Activated CD4-positive, alpha-beta T cell treated with anti-CD3 and anti-CD28 coated beads, Interleukin-2, amount 10 ng/mL, durations not matched to agents 24 days and 14 days (primary cell): ENCODE results near the gene VPS26B. TPM values are rescaled to one million over a fixed set of nuclear protein-coding genes. Genes with fewer than 3 reads are reported as not detected.
A peak's percentile ranks its signal among the peaks of the same experiment; 100 is the strongest.

ENCODE experiments used
- DNase-seq: peaks from one replicate; pipeline ENCODE4 v3.0.0; 2022
- H3K27ac Mint-ChIP-seq: one replicate; pipeline ENCODE4 v1.8.0; 2022; ENCODE audit warnings: mild to moderate bottlenecking, mixed read lengths
- H3K27me3 Mint-ChIP-seq: one replicate; pipeline ENCODE4 v1.8.0; 2022; ENCODE audit warnings: mixed read lengths
- H3K36me3 Mint-ChIP-seq: one replicate; pipeline ENCODE4 v1.8.0; 2022; ENCODE audit warnings: low read depth, mild to moderate bottlenecking, mixed read lengths
- H3K4me1 Mint-ChIP-seq: one replicate; pipeline ENCODE4 v1.8.0; 2021; ENCODE audit warnings: mixed read lengths
- H3K4me3 Mint-ChIP-seq: one replicate; pipeline ENCODE4 v1.8.0; 2022; ENCODE audit warnings: mild to moderate bottlenecking, moderate library complexity, mixed read lengths
- H3K9me3 Mint-ChIP-seq: one replicate; pipeline ENCODE4 v1.8.0; 2021; ENCODE audit warnings: mixed read lengths
- intact Hi-C: fragments of 100-400 bp; cut with micrococcal nuclease; formaldehyde crosslinking; loops from one replicate; pipeline ENCODE4 v1.15.1; 2023
- total RNA-seq: library from RNA; stranded (reverse); gene quantifications from 2 replicates; pipeline ENCODE4 v1.2.3, GENCODE V29; 2022

VPS26B gene
- total RNA-seq, 1 donor from 2014 or later = 42.6 TPM

GRCh38 chr11:134287561-134287960, 63.1 kb downstream of the VPS26B start:
- Mint-ChIP-seq H3K27me3 (no peaks in the 10 kb centered on the region), H3K4me3 (no peak overlapping the region), H3K27ac (no peak overlapping the region), H3K4me1 (no peaks in the 10 kb centered on the region), H3K9me3 (no peaks in the 10 kb centered on the region), H3K36me3 (peaks cover 13% of the 10 kb centered on the region)
- no peak for DNase-seq
- intact Hi-C loops = no loop called here

- Mint-ChIP-seq H3K36me3 (peaks cover 13% of the 10 kb centered on the region), H3K27me3 (no peaks in the 10 kb centered on the region), H3K4me1 (no peaks in the 10 kb centered on the region), H3K27ac (no peak overlapping the region), H3K4me3 (no peak overlapping the region), H3K9me3 (no peaks in the 10 kb centered on the region)
- no peak for DNase-seq
- intact Hi-C loops = no loop called here
Observed at GRCh38 chr11:134288486-134288885, 64.0 kb downstream of the VPS26B start.

- Mint-ChIP-seq H3K27ac (no peak overlapping the region), H3K36me3 (peaks cover 10% of the 10 kb centered on the region), H3K27me3 (no peaks in the 10 kb centered on the region), H3K4me3 (no peak overlapping the region), H3K4me1 (no peaks in the 10 kb centered on the region), H3K9me3 (no peaks in the 10 kb centered on the region)
- peak; percentile 37 for DNase-seq
- intact Hi-C loops = no loop called here
Observed at GRCh38 chr11:134289167-134289566, 64.7 kb downstream of the VPS26B start.

- H3K36me3 Mint-ChIP-seq = peaks cover 13% of the 10 kb centered on the region
- H3K27me3 Mint-ChIP-seq = no peaks in the 10 kb centered on the region
- no peaks in the 10 kb centered on the region for H3K9me3 Mint-ChIP-seq
- DNase-seq = peak; percentile 27
- no peak overlapping the region for H3K27ac Mint-ChIP-seq
- intact Hi-C loops = no loop called here
- no peak overlapping the region for H3K4me3 Mint-ChIP-seq
- no peaks in the 10 kb centered on the region for H3K4me1 Mint-ChIP-seq
Observed at GRCh38 chr11:134289789-134290188, 65.3 kb downstream of the VPS26B start.

GRCh38 chr11:134290646-134291045, 66.2 kb downstream of the VPS26B start:
- Mint-ChIP-seq H3K27me3 (no peaks in the 10 kb centered on the region), H3K4me3 (no peak overlapping the region), H3K36me3 (peaks cover 15% of the 10 kb centered on the region), H3K27ac (no peak overlapping the region), H3K9me3 (no peaks in the 10 kb centered on the region), H3K4me1 (no peaks in the 10 kb centered on the region)
- intact Hi-C loops = no loop called here
- peak; percentile 34 for DNase-seq

GRCh38 chr11:134291196-134291595, 66.7 kb downstream of the VPS26B start:
- intact Hi-C loops = no loop called here

GRCh38 chr11:134292661-134293060, 68.2 kb downstream of the VPS26B start:
- H3K4me1 Mint-ChIP-seq = no peaks in the 10 kb centered on the region
- H3K9me3 Mint-ChIP-seq = no peaks in the 10 kb centered on the region
- H3K4me3 Mint-ChIP-seq = no peak overlapping the region
- peak; percentile 41 for DNase-seq
- peaks cover 15% of the 10 kb centered on the region for H3K36me3 Mint-ChIP-seq
- no peaks in the 10 kb centered on the region for H3K27me3 Mint-ChIP-seq
- H3K27ac Mint-ChIP-seq = no peak overlapping the region
- intact Hi-C loops = no loop called here

More at GRCh38 chr11:134291196-134291595, 66.7 kb downstream of the VPS26B start:
- DNase-seq = no peak
- H3K4me1 Mint-ChIP-seq = no peaks in the 10 kb centered on the region
- H3K4me3 Mint-ChIP-seq = no peak overlapping the region
- no peak overlapping the region for H3K27ac Mint-ChIP-seq
- H3K36me3 Mint-ChIP-seq = peaks cover 15% of the 10 kb centered on the region
- no peaks in the 10 kb centered on the region for H3K9me3 Mint-ChIP-seq
- no peaks in the 10 kb centered on the region for H3K27me3 Mint-ChIP-seq

GRCh38 chr11:134293119-134294113, 68.9 kb downstream of the VPS26B start:
- Mint-ChIP-seq H3K9me3 (no peaks in the 10 kb centered on the region), H3K4me3 (no peak overlapping the region), H3K27me3 (no peaks in the 10 kb centered on the region), H3K27ac (no peak overlapping the region), H3K36me3 (peaks cover 15% of the 10 kb centered on the region), H3K4me1 (no peaks in the 10 kb centered on the region)
- no peak for DNase-seq
- intact Hi-C loops = no loop called here

GRCh38 chr11:134294664-134295063, 70.2 kb downstream of the VPS26B start:
- Mint-ChIP-seq H3K27me3 (no peaks in the 10 kb centered on the region), H3K4me3 (no peak overlapping the region), H3K4me1 (no peaks in the 10 kb centered on the region), H3K36me3 (peaks cover 16% of the 10 kb centered on the region), H3K27ac (no peak overlapping the region), H3K9me3 (no peaks in the 10 kb centered on the region)
- DNase-seq = no peak
- intact Hi-C loops = no loop called here

Other genes starting within 250 kb of the VPS26B start
- gene JAM3, start 155.6 kb upstream of the VPS26B start, total RNA-seq = 4.7 and 5.0 TPM in 2 replicates
- 108 and 111 TPM in 2 replicates for gene NCAPD3, start 704 bp upstream of the VPS26B start, total RNA-seq
- 61.6 and 69.1 TPM in 2 replicates for gene THYN1, start 28.7 kb downstream of the VPS26B start, total RNA-seq
- gene ACAD8, start 28.9 kb downstream of the VPS26B start, total RNA-seq = 26.0 and 26.7 TPM in 2 replicates
- 16.5 and 17.0 TPM in 2 replicates for gene GLB1L3, start 51.7 kb downstream of the VPS26B start, total RNA-seq
- 10.2 and 11.2 TPM in 2 replicates for gene GLB1L2, start 107.3 kb downstream of the VPS26B start, total RNA-seq
- 0.16 and 0.28 TPM in 2 replicates for gene B3GAT1, start 187.6 kb downstream of the VPS26B start, total RNA-seq